HL-60 (cell line): ENCODE results near the gene KLHDC3.

Source experiments
- DNase-seq, 2 experiments: peaks; one replicate each; pipeline ENCODE4 v3.0.0-alpha.2; 2010 to 2020; ENCODE audit warnings: low read depth in 1 of 2, low spot score in 1 of 2
- H3K27ac ChIP-seq: fragments of 250-450 bp; sonication (Bioruptor Pico); replicated peaks from 2 replicates; pipeline ENCODE4 v1.5.1; 2020; ENCODE audit warnings: mild to moderate bottlenecking, moderate library complexity
- H3K27me3 ChIP-seq: fragments of 250-450 bp; sonication (Bioruptor Pico); 2 replicates; pipeline ENCODE4 v1.5.1; 2021; ENCODE audit warnings: mild to moderate bottlenecking, moderate library complexity; ENCODE audit not compliant: insufficient read depth, poor library complexity, severe bottlenecking
- H3K4me3 ChIP-seq: replicated peaks from 2 replicates; pipeline ENCODE4 v1.5.1; 2011; ENCODE audit warnings: mild to moderate bottlenecking, control low read depth, low read length; ENCODE audit not compliant: insufficient read depth
- CTCF ChIP-seq: IDR thresholded peaks from one replicate; pipeline ENCODE4 v1.5.1; 2011; ENCODE audit warnings: low read length, control low read depth, inconsistent platforms; ENCODE audit not compliant: insufficient read depth
- GABPA ChIP-seq: IDR thresholded peaks from 2 replicates; pipeline ENCODE4 v1.6.1; 2012; ENCODE audit warnings: low read depth
- POLR2AphosphoS5 ChIP-seq: IDR thresholded peaks from 2 replicates; pipeline ENCODE4 v1.6.1; 2012; ENCODE audit warnings: low read depth
- REST ChIP-seq: IDR thresholded peaks from 2 replicates; pipeline ENCODE4 v1.6.1; 2012; ENCODE audit warnings: low read depth; ENCODE audit not compliant: insufficient replicate concordance
- SPI1 ChIP-seq: IDR thresholded peaks from 2 replicates; pipeline ENCODE4 v1.6.1; 2012; ENCODE audit warnings: low read depth, mild to moderate bottlenecking, borderline replicate concordance

Gene KLHDC3

GRCh38 chr6:42969934-42970333 lies 44.1 kb upstream of the KLHDC3 start:
- TF ChIP-seq REST, result no peak
- TF ChIP-seq POLR2AphosphoS5, result no peak
- no peak for TF ChIP-seq CTCF
- no peak for TF ChIP-seq SPI1
- no peak for TF ChIP-seq GABPA
- no peak overlapping the region for H3K27ac ChIP-seq
- DNase-seq, result no peak
- H3K27me3 ChIP-seq, result no peaks in the 10 kb centered on the region
- no peak overlapping the region for H3K4me3 ChIP-seq

- TF ChIP-seq SPI1 (peak; percentile 63; the same call in 1 of the 2 replicates), GABPA (no peak)
- DNase-seq, result peak in 1 of 2 experiments; percentile 12
- Histone ChIP-seq H3K27ac (no peak overlapping the region), H3K4me3 (no peak overlapping the region), H3K27me3 (no peaks in the 10 kb centered on the region)
Observed at GRCh38 chr6:42970871-42971612, 43.0 kb upstream of the KLHDC3 start.

GRCh38 chr6:42971746-42972327 lies 42.2 kb upstream of the KLHDC3 start:
- TF ChIP-seq CTCF (no peak), REST (no peak), GABPA (no peak)
- Histone ChIP-seq H3K27ac (no peak overlapping the region), H3K4me3 (no peak overlapping the region), H3K27me3 (no peaks in the 10 kb centered on the region)
- no peak for DNase-seq

- Histone ChIP-seq H3K4me3 (no peak overlapping the region), H3K27me3 (no peaks in the 10 kb centered on the region), H3K27ac (no peak overlapping the region)
- DNase-seq, result no peak
- TF ChIP-seq REST (no peak), POLR2AphosphoS5 (no peak), GABPA (no peak), CTCF (no peak), SPI1 (no peak)
Observed at GRCh38 chr6:42973926-42974325, 40.1 kb upstream of the KLHDC3 start.
